ENCODE data around the gene CDH23.

Gene CDH23

DNA sequence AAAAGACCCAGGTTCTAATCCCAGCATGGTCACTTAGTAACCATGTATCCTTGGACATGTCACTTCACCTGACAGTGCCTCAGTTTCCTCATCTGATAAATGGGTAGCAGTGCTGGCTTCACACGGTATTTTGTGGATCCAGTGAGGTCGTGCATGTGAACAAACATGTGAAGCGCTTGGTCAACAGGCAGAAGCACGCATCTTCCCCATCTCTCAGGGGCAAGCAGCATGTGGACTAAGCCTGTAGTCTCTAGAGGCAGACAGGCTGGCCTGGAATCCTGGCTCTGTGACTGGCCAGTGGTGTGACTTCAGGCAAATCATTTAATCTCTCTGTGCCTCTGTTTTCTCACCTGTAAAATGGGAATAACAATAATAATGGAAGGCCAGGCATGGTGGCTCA is 207.0 kb downstream of the CDH23 start:
- DNase-seq (ENCODE audit: low read depth) = no peak
- in situ Hi-C loops (cut with HindIII; ENCODE audit: low sequenced_read_pairs) = no loop called here
- TF ChIP-seq, protein P1, sequence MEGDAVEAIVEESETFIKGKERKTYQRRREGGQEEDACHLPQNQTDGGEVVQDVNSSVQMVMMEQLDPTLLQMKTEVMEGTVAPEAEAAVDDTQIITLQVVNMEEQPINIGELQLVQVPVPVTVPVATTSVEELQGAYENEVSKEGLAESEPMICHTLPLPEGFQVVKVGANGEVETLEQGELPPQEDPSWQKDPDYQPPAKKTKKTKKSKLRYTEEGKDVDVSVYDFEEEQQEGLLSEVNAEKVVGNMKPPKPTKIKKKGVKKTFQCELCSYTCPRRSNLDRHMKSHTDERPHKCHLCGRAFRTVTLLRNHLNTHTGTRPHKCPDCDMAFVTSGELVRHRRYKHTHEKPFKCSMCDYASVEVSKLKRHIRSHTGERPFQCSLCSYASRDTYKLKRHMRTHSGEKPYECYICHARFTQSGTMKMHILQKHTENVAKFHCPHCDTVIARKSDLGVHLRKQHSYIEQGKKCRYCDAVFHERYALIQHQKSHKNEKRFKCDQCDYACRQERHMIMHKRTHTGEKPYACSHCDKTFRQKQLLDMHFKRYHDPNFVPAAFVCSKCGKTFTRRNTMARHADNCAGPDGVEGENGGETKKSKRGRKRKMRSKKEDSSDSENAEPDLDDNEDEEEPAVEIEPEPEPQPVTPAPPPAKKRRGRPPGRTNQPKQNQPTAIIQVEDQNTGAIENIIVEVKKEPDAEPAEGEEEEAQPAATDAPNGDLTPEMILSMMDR (IDR thresholded peaks at IDR 0.05; ENCODE audit: low read depth, low read length, missing control alignments) = no peak
- H3K4me3 ChIP-seq (ENCODE audit: low read depth, low read length) = no peak overlapping the region

DNA sequence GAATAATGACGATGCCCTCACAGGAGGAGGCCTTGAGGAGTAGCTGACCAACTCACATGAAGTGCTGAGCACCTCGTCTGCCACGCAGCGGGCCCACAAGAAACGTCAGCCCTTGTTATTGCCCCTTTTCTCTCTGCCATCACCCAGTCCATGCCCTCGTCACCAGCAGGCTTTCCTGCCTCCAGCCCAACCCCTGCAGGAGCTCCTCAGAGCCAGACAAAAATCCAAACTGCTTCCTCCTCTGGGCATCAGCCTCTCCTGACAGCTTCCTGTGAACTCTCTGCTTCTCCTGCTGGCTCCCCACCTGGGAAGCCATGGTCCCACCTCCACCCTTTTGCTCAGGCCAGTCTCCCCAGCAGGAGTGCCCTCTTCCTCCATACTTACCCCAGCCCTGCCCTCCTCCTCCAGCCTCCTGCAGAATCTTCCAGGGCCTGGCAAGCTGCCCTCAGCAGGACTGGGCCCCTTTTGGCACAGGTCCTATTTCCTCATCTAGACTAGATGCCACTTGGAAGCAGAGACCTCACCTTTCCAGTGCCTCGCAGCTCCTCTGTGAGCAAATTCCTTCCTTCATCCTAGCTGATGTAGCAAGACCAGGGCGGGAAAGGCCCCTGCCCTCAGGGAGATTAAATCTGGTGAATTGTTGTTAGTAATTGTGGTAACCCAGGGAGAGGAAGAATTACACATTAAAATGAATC is 207.8 kb downstream of the CDH23 start:
- H3K4me3 ChIP-seq (ENCODE audit: low read depth, low read length) = no peak overlapping the region
- in situ Hi-C loops (cut with HindIII; ENCODE audit: low sequenced_read_pairs) = no loop called here
- TF ChIP-seq, protein P1 (IDR thresholded peaks at IDR 0.05; ENCODE audit: low read depth, low read length, missing control alignments) = no peak
- DNase-seq (ENCODE audit: low read depth) = no peak

DNA sequence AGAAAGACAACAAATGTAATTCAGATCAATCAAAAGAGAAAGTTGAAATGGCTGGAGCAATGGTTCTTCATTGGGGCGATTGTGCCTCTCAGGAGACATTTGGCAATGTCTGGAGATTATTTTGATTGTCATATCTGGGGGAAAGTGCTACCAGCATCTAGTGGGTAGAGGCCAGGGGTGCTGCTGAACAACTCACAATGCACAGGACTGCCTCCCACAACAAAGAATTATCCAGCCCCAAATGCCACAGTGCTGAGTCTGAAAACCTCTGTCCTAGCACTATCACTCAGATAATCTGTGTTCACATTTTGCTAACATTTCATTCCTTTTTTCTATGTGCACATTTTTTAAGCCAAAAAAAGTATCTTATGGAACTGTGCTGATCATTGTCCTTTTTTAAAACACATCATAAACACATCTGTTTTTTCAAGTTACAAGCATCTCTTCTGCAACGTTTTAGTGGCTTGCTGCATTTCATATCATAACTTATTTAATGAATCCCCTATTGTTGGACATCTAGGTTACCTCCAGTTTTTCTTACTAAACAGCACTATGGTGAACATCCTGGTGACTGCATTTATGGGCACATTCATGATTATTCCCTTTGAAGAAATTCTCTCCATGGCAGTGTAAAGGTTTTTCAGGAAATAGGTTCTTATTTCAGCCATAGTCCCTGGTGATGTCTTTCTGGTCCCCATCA is 208.7 kb downstream of the CDH23 start:
- no peak overlapping the region for H3K4me3 ChIP-seq (ENCODE audit: low read depth, low read length)
- in situ Hi-C loops (cut with HindIII; ENCODE audit: low sequenced_read_pairs) = no loop called here
- no peak for DNase-seq (ENCODE audit: low read depth)
- TF ChIP-seq, protein P1 (IDR thresholded peaks at IDR 0.05; ENCODE audit: low read depth, low read length, missing control alignments) = no peak

DNA sequence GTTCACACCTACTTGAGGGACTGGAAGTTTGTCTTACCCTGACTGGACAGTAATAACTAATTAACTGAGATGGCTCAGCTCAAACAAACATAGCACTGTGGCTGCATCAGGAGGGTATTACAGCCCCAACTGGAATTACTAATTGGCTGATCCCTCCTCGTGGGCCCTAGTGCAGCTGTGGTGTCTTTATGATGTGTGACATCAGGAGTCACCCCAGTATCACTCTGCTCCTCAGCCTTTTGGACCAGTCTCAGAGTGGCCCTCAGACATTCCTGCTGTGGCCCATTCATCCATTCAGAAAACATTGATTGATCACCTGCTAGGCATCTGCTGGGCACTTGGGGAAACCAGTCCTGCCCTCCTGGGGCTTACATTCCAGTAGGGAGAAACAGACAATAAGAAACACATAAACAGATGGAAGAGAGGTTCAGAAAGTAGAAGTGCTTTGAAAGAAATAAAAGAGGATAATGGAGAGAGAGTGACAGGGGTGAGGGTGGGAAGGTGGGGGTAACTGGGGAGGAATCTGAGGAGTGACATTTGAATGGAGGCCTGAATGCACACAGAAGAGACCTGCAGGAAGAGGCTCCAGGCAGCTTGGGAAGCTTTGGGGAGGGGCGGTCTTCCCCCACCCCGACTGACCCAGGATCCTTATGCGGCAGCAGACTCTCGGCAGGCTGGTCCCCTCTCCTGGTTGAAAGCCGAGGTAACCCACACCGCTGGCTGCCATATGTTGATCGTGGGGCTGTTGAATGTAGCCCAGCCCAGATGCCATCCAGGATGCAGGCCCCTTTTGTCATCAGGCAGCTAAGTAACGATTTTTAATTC is 209.7 kb downstream of the CDH23 start:
- no peak for DNase-seq (ENCODE audit: low read depth)
- in situ Hi-C loops (cut with HindIII; ENCODE audit: low sequenced_read_pairs) = no loop called here
- H3K4me3 ChIP-seq (ENCODE audit: low read depth, low read length) = no peak overlapping the region
- TF ChIP-seq, protein P1 (IDR thresholded peaks at IDR 0.05; ENCODE audit: low read depth, low read length, missing control alignments) = no peak

DNA sequence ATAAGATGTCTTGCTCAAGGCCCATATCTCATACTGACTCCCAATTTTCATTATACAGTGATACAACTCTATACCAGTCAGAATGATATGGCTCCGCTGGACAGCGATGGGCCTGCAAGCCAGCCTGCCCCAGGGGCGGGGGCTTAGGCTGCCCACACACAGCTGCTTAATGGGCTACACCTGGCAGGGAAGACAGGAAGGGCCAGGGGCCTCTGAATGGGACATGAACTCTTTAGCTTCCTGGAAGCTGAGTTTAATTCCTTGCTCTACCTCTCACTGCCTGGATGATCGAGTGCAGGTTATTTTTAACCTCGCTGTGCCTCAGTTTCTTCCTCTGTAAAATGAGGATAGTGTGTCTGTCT is 210.3 kb downstream of the CDH23 start:
- H3K4me3 ChIP-seq (ENCODE audit: low read depth, low read length) = no peak overlapping the region
- TF ChIP-seq, protein P1 (IDR thresholded peaks at IDR 0.05; ENCODE audit: low read depth, low read length, missing control alignments) = no peak
- DNase-seq (ENCODE audit: low read depth) = no peak
- in situ Hi-C loops (cut with HindIII; ENCODE audit: low sequenced_read_pairs) = no loop called here

Measured in astrocyte of the cerebellum (primary cell).